OCI-LY7 (cell line): ENCODE measurements around the gene MYO9B.

Source experiments
- EZH2phosphoT487 ChIP-seq: fragments of 200-600 bp; sonication (generic); IDR thresholded peaks from 2 replicates; pipeline ENCODE4 v1.6.1; 2018; ENCODE audit warnings: low read depth, borderline replicate concordance, mild to moderate bottlenecking, mixed run types, antibody characterized with exemption, low read length, moderate library complexity, mixed read lengths
- TF ChIP-seq, protein P1 (sequence below): fragments of 200-600 bp; sonication (generic); conservative IDR thresholded peaks from 2 replicates; pipeline ENCODE4 v1.5.1; 2014; ENCODE audit warnings: mild to moderate bottlenecking, antibody characterized with exemption, low read length, moderate library complexity, mixed read lengths

DNA sequence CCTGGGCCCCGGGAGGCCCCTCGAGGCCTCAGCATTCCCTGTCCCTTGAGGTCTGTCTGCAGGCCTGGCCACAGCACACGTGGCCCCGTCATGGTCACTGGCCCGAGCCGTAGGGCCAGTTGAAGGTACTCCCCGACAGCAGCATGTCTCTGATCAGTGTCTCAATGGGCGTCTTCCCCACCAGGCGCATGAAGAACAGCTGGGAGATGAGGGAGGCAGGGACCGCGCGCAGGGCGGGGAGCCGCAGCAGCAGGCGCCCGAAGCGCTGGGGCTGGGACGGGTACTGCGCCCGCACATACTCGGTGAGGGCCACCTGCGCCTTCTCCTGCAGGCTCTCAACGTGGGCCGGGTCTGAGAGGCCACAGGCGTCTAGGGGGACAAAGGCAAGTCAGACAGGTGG lies 156.7 kb downstream of the MYO9B start:
- TF ChIP-seq, protein P1, sequence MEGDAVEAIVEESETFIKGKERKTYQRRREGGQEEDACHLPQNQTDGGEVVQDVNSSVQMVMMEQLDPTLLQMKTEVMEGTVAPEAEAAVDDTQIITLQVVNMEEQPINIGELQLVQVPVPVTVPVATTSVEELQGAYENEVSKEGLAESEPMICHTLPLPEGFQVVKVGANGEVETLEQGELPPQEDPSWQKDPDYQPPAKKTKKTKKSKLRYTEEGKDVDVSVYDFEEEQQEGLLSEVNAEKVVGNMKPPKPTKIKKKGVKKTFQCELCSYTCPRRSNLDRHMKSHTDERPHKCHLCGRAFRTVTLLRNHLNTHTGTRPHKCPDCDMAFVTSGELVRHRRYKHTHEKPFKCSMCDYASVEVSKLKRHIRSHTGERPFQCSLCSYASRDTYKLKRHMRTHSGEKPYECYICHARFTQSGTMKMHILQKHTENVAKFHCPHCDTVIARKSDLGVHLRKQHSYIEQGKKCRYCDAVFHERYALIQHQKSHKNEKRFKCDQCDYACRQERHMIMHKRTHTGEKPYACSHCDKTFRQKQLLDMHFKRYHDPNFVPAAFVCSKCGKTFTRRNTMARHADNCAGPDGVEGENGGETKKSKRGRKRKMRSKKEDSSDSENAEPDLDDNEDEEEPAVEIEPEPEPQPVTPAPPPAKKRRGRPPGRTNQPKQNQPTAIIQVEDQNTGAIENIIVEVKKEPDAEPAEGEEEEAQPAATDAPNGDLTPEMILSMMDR = no peak
- no peak for TF ChIP-seq EZH2phosphoT487
